ENCODE results near the gene RRAS.
"Not testable (repeated sequence)": the region's sequence is repeated elsewhere in the genome, so short reads cannot be mapped to it uniquely, and the experiment has no call there.

Gene RRAS

GRCh38 chr19:49654581-49654980 is 14.6 kb upstream of the RRAS start:
- no peak for DNase-seq (ENCODE audit: low spot score)

DNA sequence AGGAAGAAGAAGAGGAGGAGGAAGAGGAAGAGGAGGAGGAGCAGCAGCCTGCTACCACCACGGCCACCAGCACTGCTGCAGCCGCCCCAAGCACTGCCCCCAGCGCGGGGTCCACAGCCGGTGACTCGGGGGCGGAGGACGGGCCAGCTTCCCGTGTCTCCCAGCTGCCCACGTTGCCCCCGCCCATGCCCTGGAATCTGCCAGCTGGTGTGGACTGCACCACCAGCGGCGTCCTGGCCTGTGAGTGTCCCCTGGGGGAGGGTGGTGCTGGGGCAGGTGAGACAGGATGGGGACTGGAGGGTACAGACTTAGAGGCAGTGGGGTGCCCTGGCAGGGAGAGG is 13.5 kb upstream of the RRAS start:
- no peak for DNase-seq (ENCODE audit: low spot score)

- no peak for DNase-seq (ENCODE audit: low spot score)
These were observed 12.9 kb upstream of the RRAS start for GRCh38 chr19:49652551-49653465.

GRCh38 chr19:49651820-49652550 is 12.0 kb upstream of the RRAS start:
- DNase-seq (ENCODE audit: low spot score), result no peak

DNA sequence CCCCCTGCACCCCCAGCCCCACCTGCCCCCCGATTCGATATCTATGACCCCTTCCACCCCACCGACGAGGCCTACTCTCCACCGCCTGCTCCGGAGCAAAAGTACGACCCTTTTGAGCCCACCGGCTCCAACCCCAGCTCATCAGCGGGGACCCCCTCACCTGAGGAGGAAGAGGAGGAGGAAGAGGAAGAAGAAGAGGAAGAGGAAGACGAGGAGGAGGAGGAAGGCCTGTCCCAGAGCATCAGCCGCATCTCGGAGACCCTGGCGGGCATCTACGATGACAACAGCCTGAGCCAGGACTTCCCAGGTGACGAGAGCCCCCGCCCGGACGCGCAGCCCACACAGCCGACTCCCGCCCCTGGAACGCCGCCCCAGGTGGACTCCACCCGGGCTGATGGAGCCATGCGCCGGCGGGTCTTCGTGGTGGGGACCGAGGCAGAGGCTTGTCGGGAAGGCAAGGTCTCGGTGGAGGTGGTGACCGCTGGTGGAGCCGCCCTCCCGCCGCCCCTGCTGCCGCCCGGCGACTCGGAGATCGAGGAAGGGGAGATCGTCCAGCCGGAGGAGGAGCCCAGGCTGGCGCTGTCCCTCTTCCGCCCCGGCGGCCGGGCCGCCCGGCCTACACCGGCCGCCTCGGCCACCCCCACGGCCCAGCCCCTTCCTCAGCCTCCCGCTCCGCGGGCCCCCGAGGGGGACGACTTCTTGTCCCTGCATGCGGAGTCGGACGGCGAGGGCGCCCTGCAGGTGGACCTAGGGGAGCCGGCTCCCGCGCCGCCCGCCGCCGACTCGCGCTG is 11.3 kb upstream of the RRAS start:
- no peak for DNase-seq (ENCODE audit: low spot score)

DNA sequence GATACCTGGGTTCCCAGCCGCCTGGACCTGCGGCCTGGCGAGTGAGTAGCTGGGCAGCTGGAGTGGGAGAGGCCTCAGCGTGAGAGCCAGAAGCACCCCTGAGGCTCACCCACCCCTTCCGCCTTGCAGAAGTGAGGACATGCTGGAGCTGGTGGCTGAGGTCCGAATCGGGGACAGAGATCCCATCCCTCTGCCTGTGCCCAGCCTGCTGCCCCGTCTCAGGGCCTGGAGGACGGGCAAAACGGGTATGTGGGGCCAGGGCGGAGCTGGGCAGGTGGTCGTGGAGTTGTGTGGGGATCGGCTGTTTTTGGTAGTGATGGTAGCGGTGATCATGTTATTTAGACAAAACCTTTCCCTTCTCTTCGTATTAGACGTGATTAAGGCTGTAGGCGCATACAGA is 6.6 kb upstream of the RRAS start:
- no peak for DNase-seq (ENCODE audit: low spot score)

- no peak for DNase-seq (ENCODE audit: low spot score)
These were observed 6.1 kb upstream of the RRAS start for GRCh38 chr19:49645995-49646394.

DNA sequence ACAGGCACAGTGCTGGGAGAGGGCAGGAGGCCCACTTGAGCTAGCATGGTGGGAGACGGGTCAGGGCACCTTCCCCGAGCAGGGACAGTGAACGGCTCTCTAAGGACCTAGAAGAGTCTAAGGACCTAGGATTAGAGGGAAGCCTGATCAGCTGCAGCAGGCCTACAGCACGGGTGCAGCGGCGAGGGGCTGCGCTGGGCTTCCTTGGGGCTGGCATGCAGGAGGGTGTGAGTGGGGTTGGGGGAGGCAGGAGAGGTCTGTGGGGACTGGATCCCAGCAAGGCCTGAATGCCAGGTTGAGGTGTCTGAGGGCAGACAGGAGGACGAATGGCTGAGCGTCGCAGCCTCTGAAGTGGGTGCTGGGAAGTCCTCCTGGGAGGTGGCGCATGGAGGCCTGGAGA is 5.6 kb upstream of the RRAS start:
- no peak for DNase-seq (ENCODE audit: low spot score)

- DNase-seq (ENCODE audit: low spot score), result no peak
These were observed 3.5 kb upstream of the RRAS start for GRCh38 chr19:49643466-49643865.

GRCh38 chr19:49642492-49643035 is 2.6 kb upstream of the RRAS start:
- no peak for DNase-seq (ENCODE audit: low spot score)

- peak; percentile 96 for DNase-seq (ENCODE audit: low spot score)
These were observed 1.9 kb upstream of the RRAS start, which contains the start of gene SCAF1 for GRCh38 chr19:49641688-49642491. SCAF1 (plus strand) TSS chr19:49642209; CDS start chr19:49645027, 2,818 bp downstream.

GRCh38 chr19:49639401-49640112 is 386 bp downstream of the RRAS start:
- DNase-seq (ENCODE audit: low spot score), result no peak

GRCh38 chr19:49637821-49638738 is 1.9 kb downstream of the RRAS start:
- DNase-seq (ENCODE audit: low spot score), result peak; percentile 52

GRCh38 chr19:49636233-49636932 is 3.6 kb downstream of the RRAS start:
- no peak for DNase-seq (ENCODE audit: low spot score)

GRCh38 chr19:49635530-49636232 is 4.3 kb downstream of the RRAS start:
- DNase-seq (ENCODE audit: low spot score), result no peak

- DNase-seq (ENCODE audit: low spot score), result not testable (repeated sequence)
These were observed 6.7 kb downstream of the RRAS start for GRCh38 chr19:49633273-49633672.

GRCh38 chr19:49632576-49632975 is 7.4 kb downstream of the RRAS start:
- DNase-seq (ENCODE audit: low spot score), result no peak

DNA sequence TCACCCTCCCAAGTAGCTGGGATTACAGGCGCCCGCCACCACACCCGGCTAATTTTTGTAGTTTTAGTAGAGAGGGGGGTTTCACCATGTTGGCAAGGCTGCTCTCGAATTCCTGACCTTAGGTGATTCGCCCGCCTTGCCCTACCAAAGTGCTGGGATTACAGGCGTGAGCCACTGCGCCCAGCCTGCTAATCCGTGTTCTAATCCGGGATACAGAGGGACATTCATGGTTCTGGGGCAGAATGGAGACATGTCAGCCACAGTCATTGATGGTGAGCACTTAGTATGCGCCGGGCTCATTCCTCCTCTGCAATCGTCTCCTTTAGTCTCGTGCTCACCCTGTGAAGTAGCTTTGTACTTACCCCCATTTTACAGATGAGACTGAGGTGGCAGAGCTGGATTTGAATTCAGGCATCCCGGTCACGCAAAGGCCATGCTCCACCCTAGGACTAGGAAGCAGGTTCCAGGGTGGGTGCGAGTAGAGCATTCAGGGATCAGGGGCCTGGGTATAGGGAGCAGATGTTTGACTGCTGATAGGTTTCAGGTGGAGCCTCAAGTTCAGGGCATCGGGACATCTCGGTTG is 8.2 kb downstream of the RRAS start:
- DNase-seq (ENCODE audit: low spot score), result no peak
